GM18858 (cell line): ENCODE measurements around the gene DPF3.

Source experiments
- ATAC-seq: cut with Tn5 transposase; IDR thresholded peaks from one replicate; pipeline ENCODE4 v1.9.1; 2021; ENCODE audit not compliant: unreplicated experiment

Gene DPF3

GRCh38 chr14:72904840-72905561 is 11.1 kb upstream of the DPF3 start:
- ATAC-seq: no peak

GRCh38 chr14:72904218-72904617 is 10.3 kb upstream of the DPF3 start:
- ATAC-seq: no peak

GRCh38 chr14:72903716-72904115 is 9.8 kb upstream of the DPF3 start:
- ATAC-seq: no peak

GRCh38 chr14:72902801-72903530 is 9.1 kb upstream of the DPF3 start:
- no peak for ATAC-seq

GRCh38 chr14:72901361-72901760 is 7.5 kb upstream of the DPF3 start:
- ATAC-seq: no peak

- no peak for ATAC-seq
These were observed 4.5 kb upstream of the DPF3 start for GRCh38 chr14:72898448-72898847.

- no peak for ATAC-seq
These were observed 900 bp upstream of the DPF3 start for GRCh38 chr14:72894623-72895378.

- ATAC-seq: no peak
These were observed 372 bp upstream of the DPF3 start for GRCh38 chr14:72894323-72894622.

GRCh38 chr14:72892879-72893635 is 844 bp downstream of the DPF3 start:
- no peak for ATAC-seq

GRCh38 chr14:72892103-72892878 is 1.6 kb downstream of the DPF3 start:
- ATAC-seq: no peak

GRCh38 chr14:72891666-72892102 is 2.2 kb downstream of the DPF3 start:
- no peak for ATAC-seq

GRCh38 chr14:72889366-72889765 is 4.5 kb downstream of the DPF3 start:
- no peak for ATAC-seq

- no peak for ATAC-seq
These were observed 5.2 kb downstream of the DPF3 start for GRCh38 chr14:72888636-72889201.

- ATAC-seq: no peak
These were observed 5.7 kb downstream of the DPF3 start for GRCh38 chr14:72888192-72888591.

- no peak for ATAC-seq
These were observed 6.4 kb downstream of the DPF3 start for GRCh38 chr14:72887514-72887913.

- ATAC-seq: no peak
These were observed 9.5 kb downstream of the DPF3 start for GRCh38 chr14:72884386-72884785.

GRCh38 chr14:72883961-72884360 is 9.9 kb downstream of the DPF3 start:
- ATAC-seq: no peak

GRCh38 chr14:72883109-72883508 is 10.8 kb downstream of the DPF3 start:
- no peak for ATAC-seq

GRCh38 chr14:72882463-72882862 is 11.4 kb downstream of the DPF3 start:
- ATAC-seq: no peak

GRCh38 chr14:72882047-72882446 is 11.9 kb downstream of the DPF3 start:
- no peak for ATAC-seq
